Amygdala (tissue), 56 donors: Measurements from ENCODE around the gene PCBP3.

Experiments used
- DNase-seq, 56 donors: peaks; one replicate each; lab custom pipeline; 2025; lab: John Stamatoyannopoulos, UW

PCBP3 gene

DNA sequence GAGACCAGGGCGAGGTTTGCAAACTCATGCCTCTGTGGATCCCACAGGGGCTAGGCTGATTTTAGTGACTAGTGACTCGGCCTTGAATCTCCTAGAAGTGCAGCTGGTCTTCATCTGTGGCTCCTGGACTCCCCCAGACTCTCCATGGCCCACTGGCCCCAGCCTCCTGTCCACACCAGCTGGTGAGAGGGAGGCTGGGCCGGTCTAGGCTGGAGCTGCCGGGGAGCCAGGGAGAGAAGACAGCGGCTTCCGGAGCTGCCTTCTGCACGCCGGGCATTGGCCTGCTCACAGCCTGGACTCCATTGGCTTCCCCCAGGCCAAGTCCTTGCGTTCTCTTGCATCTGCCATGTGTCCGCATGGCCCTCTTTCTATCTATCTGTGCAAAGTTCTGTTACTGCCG is 285.9 kb downstream of the PCBP3 start:
- DNase-seq, result no peak

DNA sequence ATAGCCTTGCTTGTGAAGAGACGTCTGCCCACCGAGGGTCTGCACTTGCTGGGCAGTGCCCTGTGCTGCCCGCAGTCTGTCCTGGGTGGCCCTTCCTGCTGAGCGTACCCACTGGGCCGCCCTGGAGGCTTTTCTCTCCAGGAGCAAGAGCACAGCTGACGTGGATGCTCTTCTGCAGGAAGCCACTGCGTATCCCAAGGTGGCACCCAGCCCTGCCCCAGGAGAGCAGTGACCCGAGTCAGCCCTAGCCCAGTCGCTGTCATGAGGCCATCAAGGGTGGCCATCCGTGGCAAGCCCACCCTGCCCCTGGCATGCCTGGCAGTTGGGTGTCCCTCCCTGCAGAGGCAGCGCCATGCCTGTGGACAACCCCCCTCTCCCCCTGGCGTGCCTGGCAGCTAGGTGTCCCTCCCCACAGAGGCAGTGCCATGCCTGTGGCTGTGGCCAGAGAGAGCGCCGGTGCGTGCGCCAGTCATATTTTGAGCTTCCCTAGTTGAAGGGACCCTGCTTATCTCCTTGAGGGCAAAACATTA is 286.8 kb downstream of the PCBP3 start:
- DNase-seq, result no peak

- DNase-seq, result no peak
These were observed 287.3 kb downstream of the PCBP3 start for GRCh38 chr21:45930792-45931191.

DNA sequence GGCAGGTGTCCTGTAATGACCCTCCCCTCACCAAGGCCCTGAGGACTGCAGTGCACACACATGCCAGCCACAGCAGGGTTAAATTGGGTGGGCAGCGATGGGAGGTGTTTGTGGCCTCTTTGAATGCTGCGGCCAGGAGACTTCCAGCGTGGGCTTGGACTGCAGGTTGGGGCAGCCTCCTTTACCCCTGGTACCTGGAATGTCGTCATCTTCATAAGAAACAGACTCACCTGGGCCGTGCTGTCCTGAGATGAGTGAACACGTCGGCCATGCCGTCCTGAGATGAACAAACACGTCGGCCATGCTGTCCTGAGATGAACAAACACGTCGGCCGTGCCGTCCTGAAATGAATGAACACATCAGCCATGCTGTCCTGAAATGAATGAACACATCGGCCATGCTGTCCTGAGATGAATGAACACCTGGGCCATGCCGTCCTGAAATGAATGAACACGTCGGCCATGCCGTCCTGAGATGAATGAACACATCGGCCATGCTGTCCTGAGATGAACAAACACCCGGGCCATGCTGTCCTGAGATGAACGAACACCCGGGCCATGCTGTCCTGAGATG is 288.0 kb downstream of the PCBP3 start:
- DNase-seq, result no peak

- DNase-seq, result no peak
These were observed 289.5 kb downstream of the PCBP3 start for GRCh38 chr21:45932922-45933502.

DNA sequence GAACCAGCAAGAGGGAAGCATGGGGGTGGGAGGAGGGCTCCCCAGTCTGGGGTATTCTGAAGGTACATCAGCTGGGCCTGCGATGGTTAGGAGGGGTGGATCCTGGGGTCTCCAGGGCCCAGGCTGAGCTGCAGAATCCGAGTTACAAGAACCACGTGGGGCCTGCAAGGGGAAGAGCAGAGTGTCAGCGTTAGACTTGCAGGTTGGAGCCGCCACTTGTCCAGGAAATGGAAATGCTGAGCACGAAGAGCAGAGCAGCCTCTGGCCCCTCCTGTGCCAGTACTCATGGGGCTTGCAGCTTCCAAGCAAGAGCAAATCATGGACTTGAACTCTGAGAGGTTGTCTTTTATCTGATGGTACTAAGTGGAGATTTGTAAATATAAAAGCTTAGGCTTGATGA is 290.6 kb downstream of the PCBP3 start:
- no peak for DNase-seq

DNA sequence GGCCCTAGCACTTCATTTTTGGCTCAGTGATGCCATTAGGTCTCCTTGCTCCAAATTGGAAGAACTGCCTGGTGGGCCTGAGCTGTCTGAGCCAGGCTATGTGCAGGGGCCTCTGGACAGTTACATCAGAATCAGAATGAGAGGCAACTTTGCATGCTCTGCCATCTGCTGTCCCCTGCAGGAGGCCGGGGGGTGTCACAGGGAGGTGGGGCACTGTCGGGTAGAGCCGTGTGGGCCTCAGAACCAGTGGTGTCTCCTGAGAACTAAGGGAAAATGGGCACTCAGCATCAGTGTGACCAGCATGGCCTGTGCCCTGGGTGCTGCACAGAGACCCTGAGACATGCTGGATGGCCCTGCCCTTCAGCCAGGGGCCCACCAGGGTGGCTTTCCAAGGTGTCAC is 291.0 kb downstream of the PCBP3 start:
- no peak for DNase-seq

- DNase-seq, result no peak
These were observed 292.1 kb downstream of the PCBP3 start for GRCh38 chr21:45935628-45936027.

DNA sequence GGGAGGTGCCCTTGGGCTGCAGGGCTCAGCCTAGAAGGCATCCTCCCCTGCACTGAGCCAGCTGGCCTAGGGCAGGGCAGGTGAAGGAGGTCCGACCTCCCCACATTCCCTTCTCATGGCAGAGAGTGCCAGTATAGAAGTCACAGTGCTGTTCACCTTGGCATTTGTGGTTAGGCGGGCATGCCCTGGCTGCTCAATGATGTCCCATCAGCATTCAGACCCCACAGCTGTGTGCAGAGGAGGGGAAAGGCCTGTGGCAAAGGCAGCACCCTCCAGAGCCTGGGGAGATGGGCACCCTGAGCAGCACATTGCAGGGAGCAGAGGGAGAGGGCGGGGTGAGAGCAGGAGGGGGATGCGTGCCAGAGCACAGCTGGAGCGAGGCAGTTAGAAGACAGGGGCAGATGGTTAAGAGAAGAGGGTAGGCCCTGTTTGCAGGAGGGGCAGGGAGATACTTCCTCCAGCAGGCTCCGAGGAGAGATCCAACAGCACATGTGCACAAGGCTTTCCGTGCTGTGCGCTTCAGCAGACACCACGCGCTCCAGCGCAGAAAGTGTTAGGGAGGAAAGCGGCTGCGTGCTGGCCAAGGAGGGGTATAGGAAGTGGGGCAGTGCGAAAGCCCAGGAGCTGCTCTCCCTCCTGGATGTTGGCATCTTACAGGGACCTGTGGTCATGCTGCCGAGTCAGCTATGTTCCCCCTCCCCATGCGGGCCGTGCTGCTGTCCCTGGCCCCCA is 294.4 kb downstream of the PCBP3 start:
- DNase-seq, result no peak

DNA sequence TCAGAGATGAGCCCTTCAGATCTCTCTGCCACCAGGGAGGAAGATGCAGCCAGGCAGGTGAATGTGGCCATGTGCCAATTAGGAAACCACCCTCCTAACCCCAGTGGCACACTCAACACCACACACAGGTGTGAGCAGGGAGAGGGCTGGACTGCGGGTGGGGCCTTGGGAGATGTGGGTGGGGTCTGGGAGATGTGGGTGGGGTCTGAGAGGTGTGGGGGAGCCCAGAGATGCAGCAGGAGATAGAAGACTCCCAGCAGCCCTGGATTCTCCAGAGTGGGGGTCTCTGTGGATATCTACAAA is 294.9 kb downstream of the PCBP3 start:
- no peak for DNase-seq

- DNase-seq, result no peak
These were observed 295.4 kb downstream of the PCBP3 start for GRCh38 chr21:45938811-45939520.

GRCh38 chr21:45939521-45940045 is 296.1 kb downstream of the PCBP3 start:
- no peak for DNase-seq

DNA sequence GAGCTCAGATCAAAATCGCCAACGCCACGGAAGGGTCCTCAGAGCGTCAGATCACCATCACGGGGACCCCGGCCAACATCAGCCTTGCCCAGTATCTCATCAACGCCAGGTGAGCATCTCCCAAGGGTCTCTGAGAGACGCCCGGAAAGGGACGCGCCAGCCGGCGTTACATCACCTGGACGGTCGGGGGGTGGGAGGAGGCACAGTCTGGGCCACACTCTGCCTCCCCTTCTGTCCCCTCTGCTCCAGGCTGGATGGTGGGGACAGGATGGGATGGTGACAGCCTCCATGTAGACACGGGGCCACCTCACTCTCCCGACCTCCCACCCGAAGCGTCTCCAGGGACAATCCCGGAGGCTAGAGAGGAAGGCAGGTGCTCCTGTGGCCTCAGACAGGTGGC is 296.6 kb downstream of the PCBP3 start:
- DNase-seq, result no peak

GRCh38 chr21:45940621-45941337 is 297.3 kb downstream of the PCBP3 start:
- no peak for DNase-seq

DNA sequence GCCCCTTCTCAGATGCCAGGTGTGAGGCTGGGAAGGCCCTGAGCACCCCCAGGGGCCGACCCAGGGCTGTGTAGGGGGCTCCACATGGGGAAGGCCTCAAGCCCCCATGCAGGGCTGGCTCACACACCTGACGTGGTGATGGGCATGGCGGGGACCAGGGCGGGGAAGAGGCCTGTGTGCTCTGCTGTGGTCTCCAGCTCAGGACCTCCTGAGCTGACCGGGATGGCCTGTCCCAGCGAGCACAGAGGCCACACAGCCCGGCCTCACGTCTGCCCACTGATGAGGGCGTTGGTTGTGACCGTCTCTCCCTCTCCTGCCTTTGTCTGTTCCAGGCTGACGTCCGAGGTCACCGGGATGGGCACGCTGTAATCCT is 297.8 kb downstream of the PCBP3 start:
- no peak for DNase-seq

DNA sequence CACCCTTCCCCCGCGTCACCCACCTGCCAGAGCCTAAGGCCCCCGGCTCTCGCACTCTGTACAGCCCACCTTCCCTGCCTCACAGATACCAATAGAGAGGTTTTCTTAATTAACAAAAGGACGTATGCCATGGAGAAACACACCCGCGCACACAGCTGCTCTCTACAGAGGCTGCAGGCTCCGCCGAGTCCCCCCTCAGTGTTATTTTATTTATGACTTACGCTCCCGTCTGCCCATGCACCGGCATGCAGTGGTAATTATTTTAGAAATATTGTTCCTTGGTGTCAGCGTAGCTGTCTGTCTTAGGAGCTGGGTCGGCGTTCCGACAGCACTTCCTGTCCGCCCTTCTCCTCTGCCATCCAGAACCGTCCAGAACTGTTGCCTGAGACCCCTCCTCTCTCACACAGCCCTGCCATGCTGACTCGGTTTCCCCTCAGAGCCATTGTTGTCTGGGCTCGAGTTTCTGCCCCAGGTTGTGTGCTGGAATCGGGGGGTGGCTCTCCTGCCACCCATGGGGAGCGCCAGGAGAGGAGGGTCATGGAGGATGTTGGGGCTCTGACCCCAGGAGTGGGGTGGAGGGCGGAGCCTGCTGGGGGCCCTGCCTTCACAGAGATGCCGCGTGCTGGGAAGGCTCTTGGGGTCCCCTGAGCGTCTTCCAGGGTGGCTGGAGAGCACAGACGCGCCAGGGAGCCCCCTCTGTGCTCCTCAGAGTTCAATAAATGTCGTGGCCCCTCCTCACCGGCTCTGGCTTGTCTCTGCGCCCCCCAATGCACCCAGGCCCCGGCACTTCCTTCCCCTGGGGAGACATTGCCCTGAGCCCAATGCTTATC is 298.4 kb downstream of the PCBP3 start:
- DNase-seq, result no peak

DNA sequence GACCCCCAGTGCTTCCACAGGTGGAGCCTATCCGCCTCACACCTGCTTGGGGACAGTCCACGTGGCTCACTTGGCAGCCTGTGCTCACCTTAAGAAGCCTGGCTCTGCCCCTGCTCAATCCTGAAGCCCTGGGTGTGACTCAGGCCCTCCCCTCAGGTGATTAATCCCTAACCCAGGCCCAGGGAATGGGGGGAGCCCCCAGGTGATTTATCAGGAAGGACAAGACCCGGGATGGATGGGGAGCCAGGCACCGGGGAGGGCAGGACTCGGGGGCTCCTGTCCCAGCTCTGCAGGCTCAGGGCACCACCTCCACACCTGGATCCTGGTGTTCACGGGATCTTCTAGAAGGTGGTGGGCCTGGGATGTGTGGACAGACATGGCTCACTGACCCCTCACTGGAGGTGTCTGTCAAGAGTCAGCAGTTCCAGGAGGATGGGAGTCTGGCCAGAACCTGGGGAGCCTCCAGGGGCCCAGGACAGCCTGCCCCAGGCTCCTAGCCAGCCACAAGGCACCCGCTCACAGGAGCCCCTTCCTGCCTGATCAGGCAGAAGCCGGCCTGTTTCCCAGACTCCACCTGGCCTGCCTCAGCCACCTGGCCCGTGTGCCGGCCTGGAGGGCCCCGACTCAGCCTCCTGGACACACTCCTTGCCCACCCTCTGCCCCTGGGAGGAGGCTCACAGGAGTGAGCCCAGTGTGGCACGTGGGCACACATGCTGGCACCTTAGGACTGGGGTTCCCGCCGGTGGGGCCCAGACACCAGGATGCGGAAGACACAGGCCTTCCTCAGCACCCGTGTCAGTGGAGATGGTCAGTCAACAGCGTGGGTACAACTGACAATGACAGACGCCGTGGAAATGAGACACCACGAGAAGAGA is 299.5 kb downstream of the PCBP3 start:
- DNase-seq, result no peak

DNA sequence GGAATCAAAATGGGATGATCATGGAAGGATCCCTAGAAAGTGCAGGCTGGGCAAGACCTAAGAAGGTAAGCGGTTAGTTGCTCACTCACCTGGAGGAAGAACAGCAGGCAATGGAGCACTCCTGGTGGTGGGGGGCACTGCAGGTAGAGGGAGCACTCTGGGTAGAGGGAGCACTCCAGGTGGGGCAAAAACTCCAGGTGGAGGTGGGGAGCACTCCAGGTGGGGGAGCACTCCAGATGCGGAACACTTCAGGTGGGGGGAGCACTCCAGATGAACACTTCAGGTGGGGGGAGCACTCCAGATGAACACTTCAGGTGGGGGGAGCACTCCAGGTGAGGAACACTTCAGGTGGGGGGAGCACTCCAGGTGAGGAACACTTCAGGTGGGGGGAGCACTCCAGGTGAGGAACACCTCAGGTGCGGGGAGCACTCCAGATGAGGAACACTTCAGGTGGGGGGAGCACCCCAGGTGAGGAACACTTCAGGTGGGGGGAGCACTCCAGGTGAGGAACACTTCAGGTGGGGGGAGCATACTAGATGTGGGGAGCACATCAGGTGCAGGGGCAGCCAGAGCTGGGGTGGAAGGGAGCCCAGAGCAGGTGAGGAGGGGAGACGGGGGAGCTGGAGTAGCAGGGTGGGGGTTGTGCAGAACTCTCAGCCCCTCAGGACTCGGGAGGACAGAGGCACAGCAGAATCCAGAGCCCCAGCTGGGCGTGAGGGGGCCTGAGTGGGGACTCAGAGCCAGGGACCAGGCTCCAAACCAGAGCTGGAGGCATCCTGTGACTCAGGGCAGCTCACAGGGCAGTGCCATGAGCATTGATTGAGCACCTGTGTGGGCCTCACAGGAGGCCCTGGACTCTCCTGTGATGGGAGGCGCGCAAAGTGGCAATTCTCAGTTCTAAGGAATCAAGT is 300.4 kb downstream of the PCBP3 start:
- no peak for DNase-seq
